HG02571 (cell line): ENCODE results near the gene ABCA7.

Source experiments
- ATAC-seq: cut with Tn5 transposase; IDR thresholded peaks from one replicate; pipeline ENCODE4 v1.9.1; 2021; ENCODE audit warnings: mild to moderate bottlenecking, moderate library complexity; ENCODE audit not compliant: unreplicated experiment

The ABCA7 gene

DNA sequence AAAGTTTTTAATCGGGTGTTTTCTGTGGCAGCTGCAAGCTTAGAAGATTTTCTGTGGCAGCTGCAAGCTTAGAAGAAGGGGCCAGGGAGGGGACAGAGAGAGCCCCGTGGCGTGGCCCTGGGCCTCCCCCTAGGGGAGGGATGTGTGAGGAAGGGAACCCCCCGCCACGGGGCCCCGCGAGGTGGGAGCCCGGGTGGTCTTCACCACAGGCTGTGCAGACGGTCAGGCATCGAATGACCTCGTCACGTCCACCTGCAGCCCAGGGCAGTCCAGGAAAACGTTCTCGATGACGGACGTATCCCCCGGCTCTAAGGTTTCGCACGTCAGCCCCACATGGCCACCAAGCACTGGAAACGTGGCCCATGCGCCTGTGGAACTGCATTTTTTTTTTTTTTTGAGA lies 46.7 kb downstream of the ABCA7 start:
- no peak for ATAC-seq

DNA sequence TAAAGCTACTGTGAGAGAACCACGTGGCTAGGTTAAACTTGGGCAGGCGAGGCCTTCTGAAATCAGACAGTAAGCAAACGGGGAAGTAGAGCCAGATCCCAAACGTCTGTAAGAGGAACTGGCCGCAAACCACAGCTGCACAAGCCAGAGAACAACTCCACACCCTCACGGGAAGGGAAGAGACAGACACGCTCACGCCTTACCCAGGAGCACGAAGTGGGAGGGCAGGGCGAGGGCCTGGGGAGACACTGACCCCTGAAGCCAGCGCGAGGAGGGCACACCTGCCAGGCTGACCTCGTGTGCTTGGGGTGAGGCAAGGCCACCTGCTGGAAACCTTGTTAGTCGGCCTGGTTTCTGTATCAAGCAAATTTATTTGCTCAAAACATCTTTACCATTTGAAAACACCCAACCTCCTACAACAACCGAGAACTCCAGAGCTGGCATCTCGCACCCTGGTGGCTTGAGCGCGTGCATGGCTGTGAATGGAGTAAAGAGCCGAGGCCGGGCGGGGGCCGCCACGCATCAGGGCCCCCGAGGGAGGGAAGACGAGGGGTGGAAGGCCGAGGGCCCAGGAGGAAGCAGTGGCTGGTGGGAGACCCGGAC lies 48.0 kb downstream of the ABCA7 start:
- no peak for ATAC-seq

DNA sequence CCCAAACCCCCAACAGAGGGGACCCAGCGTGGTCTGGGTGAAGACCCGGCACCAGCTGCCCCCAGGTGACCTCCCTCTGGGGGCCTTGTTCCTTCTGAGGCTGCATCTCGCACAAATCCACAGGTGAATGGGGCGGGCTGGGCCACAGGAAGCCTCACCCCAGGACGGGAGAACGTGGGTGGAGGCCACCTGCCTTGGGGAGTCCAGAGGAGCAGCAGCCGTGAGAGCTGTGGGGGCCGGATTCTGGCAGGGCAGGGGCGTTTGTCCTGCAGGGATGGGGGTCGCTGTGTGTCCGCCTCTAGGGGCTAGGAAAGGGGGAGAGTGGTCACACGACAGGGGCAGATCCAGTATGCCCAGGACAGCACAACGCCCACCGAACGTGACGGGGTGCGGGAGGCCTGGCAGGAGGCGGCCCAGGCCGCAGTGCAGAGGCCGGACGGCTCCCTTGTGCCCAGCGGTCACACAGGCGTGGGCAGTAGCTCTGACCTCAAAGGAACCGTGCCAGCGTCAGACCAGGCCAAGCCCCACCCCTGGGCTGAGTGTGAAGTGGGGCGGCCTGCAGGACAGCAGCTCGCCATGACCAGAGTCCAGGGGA lies 48.6 kb downstream of the ABCA7 start:
- ATAC-seq = no peak

DNA sequence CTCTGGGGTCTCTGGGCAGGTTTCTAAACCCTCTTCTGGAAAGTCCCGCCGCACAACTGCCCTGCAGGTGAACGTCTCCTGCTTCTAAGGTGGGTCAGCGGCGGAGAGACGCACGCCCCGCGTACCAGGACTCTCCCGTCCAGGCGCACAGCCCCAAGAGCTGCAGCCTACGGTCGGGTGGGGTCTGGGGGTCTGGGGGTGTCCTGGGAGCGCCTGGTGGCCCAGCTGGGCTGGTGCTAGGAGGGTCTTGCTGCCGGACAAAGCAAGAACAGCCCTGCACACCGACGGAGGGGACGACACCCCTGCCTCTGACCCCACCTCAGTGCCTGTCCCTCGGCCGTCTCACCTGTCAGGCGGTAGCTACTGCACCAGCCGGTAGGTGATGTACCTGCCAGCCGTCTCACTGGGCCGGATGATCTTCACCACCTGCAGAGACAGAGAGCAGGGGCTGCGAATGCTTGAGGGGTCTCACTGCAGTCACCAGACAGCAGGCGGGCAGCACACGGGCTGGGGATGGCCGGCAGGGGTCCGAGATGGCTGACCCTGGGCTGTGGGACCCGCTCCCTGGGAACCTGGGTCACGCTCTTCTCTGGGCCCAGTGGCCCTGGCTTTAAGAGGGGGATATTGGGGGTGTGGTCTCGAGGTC lies 49.3 kb downstream of the ABCA7 start:
- no peak for ATAC-seq

DNA sequence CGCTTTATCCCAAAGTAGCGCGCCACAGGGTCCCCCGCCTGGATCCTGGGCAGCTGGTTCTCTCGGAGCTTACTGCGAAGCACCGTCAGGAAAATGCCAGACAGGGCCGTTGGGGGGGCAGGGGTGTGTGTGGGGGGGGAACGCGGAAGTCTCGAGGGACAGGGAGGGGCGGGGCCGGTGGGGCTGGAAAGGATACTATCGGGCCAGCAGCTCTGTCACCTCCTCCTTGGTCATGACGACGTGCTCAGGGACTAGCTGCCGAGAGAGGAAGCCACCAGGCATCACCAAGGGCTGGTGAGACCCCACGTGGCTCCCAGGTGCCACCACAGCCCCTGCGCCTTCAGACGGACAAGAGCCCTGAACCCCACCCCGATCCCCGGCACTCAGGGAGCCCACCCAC lies 50.0 kb downstream of the ABCA7 start:
- no peak for ATAC-seq

DNA sequence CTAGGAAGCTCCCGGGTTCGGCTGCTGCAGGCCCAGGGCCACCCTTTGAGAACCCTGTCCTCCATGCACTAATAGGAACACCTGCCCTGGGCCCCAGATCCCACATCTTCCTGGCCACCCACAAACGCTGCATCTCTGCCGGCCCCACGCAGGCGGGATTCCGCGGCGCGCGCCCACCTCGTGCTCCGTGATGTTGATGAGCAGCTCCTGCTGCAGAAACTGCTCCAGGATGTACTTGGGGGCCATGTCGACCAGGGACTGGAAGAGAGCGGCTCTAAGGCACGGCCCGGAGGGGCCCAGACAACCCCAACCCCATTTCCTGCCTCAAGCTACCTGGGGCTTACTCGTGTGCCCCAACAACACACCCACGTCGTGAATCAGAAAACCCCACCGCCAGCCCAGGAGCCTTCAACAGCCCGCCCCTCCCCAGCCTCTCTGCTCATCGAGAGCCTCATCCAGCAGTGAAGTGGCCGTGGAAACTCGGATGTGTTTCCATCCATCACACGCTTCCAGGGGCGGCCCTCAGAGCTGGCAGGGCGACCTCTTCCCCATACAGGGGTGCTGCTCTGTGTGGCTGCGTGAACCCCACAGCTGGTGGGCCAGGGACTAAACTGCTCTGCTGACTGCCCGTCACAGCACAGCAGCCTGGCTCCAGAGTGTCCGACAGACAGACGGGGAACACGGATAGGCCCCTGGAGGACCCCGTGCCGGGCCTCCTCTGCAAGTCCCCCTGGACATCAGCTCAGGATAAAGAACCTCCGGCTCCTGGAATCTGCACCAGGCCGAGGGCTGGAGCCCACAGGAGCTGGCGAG lies 51.0 kb downstream of the ABCA7 start:
- no peak for ATAC-seq

DNA sequence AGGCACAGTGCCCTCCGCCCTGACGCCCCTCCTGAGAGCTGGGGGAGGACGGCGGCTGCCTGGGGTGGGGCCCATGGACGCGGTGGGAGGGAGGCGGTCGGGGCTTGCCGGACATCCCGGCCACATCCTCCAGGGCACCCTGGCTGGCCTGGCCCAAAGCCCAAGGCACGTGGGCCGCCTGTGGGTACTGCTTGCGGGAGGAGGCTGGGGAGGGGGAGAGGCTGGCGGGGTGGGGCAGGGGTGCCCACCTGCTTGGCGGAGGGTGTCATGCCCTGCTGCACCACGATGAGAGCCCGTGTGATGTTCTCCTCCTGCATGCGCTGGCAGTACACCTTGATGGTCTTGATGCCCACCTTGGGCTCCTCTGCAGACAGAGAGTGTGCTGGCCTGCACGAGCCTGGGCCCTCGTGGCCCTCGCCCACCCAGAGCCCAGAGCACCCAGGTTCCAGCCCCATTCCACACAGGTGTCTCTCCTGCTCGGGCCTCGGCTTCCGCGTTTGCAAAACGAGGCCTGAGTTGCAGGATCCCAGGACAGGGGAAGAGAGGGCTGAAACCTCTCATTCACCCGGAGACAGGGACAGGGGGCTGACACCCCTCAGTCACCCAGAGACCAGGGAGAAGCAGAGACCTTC lies 51.8 kb downstream of the ABCA7 start:
- ATAC-seq = no peak

DNA sequence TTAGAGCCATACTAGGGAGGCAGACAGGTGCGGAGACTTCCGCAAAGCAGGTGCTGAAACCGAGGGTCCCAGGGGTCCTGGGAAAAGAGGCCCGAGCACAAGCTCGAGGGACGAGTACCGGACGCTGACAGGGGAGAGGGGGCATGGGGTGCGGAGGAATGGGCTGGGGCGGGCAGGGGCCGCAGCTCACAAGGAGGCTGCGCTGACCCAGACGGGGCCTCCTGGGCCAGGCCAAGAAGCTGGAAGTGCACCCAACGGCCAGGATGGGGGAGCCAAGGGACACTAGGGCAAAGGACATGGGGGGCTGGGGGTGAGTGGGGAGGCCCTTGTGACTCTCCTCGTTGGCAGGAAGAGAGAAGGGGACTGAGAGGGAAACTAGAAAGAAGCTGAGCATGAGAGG lies 53.4 kb downstream of the ABCA7 start:
- ATAC-seq = no peak

DNA sequence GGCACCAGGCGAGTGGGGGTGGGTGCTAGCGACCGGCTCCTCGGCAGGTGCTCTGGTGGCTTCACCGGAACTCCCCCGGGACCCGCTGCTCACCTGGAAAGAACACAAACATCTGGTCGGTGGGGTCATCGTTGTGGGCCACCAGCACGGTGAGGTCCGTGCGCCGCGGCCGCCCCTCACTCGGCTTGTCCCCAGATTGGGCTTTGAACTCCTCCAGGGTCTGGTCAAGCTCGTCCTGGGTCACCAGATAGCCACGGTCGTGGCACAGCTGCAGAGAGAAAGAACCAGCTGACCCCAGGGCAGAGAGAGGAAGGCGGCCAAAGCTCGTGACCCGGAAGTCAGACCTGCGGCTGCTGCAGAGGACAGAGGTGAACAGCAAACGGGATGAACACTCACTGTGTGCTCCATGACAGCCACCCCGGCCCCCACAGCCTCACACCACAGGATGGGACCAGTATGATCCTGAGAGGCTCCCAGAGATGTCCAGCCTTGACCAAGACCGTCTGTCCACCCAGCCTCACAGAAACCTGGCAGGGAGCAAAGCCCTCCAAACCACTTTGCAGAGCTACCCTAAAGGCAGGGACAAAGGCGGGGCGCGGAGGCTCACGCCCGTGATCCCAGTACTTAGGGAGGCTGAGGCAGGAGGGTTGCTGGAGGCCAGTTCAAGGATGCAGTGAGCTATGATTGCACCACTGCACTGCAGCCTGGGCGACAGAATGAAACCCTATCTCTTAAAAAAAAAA lies 54.1 kb downstream of the ABCA7 start:
- ATAC-seq = no peak

DNA sequence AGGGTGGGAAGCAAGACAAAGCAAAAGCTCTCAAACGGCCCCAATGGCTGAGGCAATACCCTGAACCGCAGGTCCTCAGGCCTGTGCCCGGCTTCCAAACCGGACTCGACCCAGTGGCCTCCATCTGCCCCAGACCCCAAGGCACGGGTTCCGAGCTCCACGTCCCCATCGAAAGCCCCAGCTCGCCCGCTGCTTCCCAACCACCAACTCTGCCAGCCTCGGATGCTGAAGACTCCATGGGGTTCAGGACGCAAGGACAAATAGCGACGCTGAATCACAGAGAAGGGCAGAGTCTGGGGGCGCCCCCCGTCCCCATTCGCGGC lies 54.7 kb downstream of the ABCA7 start:
- ATAC-seq = no peak

DNA sequence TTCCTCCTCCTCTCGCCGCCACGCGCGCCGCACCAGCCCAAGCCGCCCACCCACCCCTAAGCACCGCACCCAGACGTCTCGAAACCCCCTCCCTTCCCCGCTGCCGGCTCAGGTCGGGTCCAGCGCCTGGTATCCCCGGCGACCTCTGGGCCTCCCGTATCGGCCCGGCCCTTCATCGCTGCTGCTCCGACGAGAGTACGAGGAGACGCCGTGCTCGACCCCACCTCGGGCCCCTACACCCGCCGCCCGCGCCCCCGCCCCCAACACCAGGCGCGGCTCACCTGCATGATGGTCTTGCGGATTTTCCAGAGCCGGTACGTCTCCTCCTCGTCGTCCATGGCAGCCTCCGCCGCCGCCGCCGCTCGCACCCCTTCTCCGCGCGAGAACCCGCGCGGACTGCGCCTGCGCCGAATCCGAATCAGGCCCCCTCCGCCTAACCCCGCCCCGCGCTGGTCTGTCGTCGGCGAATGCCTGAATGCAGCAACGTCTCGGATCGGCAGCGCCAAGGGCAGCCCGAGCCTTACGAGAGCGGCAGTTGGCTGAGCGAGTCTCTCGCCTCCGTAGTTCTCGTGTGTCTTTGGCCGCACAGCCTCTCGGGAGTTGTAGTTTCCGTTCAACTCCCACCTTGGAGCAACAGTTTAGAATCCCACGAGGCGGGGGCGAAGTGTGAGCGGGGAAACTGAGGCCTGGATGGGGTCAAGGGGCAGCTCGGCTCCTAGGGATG lies 55.2 kb downstream of the ABCA7 start, which contains the start of gene POLR2E:
Gene POLR2E (minus strand): TSS at position 398 of the 724 bp plus-strand sequence. CDS start 60 bp downstream, at position 338.
- peak; percentile 72 for ATAC-seq

DNA sequence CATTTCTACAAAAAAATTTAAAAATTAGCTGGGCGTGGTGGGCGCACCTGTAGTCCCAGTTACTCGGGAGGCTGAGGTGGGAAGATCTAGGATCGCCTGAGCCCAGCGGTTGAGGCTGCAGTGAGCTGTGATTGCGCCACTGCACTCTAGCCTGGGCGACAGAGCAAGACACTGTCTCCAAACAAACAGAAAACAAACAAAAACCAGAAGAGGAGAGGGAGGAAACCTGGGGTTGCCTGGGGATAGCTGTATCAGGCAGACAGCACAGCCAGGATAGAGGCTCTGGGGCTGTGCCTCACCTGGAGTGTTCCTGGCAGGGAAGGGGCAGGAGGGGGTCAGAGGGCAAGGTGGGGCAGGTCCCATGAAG lies 57.9 kb downstream of the ABCA7 start:
- no peak for ATAC-seq

DNA sequence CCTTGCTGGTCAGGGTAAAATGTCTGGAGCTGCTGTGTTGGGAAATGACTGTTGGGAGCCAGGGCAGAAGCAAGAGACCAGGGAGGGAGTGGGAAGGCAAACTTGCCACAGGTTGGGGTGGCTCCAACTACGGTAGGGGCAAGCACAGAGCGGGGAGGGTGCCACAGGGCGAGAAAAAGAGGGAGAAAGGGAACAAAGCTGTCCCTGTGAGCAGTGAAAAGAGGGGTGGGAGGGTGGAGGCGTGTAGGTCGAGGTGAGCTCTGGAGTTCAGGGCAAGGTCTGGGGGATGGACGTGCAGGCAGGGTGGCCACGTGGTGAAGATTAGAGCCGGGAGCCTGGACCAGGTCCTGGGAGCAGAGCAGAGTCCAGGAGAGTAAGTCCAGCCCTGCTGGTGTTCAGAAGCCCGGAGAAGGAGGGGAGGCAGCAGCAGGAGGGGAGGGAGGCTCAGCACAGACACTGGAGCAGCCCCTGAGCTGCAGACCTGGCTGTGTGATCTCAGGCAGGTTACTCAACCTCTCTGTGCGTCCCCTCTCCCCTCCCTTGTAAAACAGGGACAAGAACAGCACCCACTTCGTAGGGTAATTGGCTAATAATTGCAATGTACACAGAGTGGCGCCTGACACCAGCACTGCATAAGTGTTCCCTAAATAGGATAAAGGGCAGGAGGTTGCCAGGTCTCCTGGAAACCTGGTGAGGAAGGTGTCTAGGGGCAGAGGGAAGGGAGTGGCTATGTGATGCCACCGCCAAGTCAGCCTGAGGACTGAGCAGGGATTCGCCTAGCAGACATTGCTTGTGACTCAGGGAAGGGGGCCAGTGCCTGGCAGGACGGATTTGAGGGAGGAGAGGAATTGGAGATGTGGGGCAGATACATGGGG lies 58.5 kb downstream of the ABCA7 start:
- ATAC-seq = no peak

DNA sequence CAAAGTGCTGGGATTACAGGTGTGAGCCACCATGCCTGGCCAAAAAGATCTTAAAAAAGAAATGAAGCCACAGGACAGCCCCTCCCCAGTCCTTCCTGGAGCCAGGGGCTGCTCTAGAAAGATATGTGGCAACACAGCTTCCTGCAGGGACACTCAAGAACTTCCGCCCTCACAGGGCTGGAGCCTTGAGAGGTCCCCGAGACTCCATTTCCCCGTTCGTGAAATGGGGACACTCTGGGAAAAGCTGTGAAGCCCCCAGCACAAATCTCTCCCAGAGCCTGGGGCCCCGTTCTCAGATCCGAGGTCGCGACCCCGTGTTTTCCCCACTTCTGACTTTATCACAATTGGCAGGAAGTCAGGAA lies 61.4 kb downstream of the ABCA7 start:
- no peak for ATAC-seq

DNA sequence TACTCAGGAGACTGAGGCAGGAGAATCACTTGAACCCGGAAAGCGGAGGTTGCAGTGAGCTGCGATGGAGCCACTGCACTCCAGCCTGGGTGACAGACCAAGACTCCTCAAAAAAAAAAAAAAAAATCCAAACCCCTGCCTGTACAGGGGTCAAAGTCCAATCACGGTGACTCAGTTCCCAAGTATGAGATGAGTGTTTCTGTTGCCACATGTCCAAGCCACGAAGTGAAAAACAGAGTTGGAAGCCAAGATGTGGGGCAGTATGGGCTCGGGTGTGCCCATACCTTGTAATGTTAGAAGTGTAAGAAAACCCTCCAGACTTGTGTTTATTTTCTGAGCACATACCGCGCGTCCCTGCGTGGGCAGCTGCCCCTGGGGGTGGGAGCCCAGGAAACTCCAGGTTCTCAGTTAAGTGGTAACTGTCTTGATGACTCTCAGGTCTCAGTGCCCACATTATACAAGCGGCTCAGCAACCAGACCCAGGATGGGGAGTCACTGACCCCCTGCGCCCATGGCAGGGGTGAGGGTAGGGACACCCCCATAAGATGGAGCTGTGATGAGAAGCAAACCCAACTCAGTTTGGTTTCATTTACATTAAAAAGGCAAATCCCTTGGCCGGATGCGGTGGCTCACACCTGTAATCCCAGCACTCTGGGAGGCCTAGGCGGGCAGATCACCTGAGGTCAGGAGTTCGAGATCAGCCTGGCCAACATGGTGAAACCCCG lies 62.7 kb downstream of the ABCA7 start:
- no peak for ATAC-seq

DNA sequence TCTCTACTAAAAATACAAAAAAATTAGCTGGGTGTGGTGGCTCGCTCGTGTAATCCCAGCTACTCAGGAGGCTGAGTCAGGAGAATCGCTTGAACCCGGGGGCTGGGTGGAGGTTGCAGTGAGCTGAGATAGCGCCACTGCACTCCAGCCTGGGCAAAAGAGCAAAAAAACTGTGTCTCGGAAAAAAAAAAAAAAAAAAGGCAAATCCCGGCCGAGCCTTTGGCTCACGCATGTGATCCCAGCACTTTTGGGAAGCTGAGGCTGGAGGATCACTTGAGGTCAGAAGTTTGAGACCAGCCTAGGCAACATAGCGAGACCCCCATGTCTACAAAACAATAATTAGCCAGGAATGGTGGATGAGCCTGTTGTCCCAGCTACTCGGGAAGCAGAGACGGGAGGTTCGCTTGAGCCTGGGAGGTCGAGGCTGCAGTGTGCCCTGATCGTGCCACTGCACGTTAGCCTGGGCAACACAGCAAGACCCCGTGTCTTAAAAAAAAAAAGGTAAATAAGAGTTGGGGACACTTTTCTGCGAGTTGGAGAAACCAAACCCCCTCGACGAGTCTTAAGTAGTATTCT lies 63.3 kb downstream of the ABCA7 start:
- no peak for ATAC-seq

DNA sequence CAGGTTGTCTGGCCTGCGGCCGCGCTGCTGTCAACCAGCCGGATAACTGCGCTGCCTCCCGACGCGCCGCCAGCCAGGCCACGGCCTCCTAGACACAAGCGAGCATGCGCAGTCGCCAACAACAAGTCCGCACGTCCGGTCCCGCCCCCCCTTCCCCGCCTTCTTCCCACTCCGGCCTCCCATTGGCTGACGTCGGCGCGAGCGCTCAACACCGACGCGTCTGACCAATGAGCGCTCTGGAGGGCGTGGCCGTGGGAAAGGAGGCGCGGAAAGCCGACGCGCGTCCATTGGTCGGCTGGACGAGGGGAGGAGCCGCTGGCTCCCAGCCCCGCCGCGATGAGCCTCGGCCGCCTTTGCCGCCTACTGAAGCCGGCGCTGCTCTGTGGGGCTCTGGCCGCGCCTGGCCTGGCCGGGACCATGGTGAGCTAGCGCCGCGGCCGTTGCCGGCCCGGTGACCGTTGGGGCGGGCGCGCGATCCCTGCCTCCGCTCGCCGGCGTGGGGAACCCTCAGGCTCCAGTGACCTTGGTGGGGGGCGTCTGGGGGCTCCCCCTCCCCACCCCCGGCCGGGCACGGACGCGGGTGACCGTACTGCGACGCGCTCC lies 63.9 kb downstream of the ABCA7 start, which contains the start of gene GPX4:
Gene GPX4 (plus strand): TSS at position 287 of the 603 bp plus-strand sequence. CDS start 50 bp downstream, at position 337.
- ATAC-seq = peak; percentile 62
